Measurements from ENCODE around the gene MXD4. TPM values are rescaled to one million over a fixed set of nuclear protein-coding genes. Genes with fewer than 3 reads are reported as not detected.

MXD4 gene
- total RNA-seq, 2 experiments from 2014 or later: 1.5 to 2.3 TPM

GRCh38 chr4:2259541-2260343, 2.2 kb downstream of the MXD4 start:
- H3K36me3 Mint-ChIP-seq (ENCODE audit: low read depth): no peaks in the 10 kb centered on the region
- CTCF ChIA-PET: interaction anchor here (1.2 to 1.3 kb wide), 2 partner anchors 19 to 153 kb away, joined by 3 read pairs; no protein-coding TSS in a partner anchor
- H3K9me3 Mint-ChIP-seq: no peaks in the 10 kb centered on the region
- ATAC-seq (no peak), DNase-seq (peak; percentile 0)
- TF ChIP-seq CTCF (IDR thresholded peaks at IDR 0.05): no peak
- H3K27ac Mint-ChIP-seq: no peak overlapping the region
- H3K4me3 Mint-ChIP-seq: peak overlapping the region; percentile 60
- H3K27me3 Mint-ChIP-seq: no peaks in the 10 kb centered on the region
- POLR2A ChIA-PET: interaction anchor here (1.0 to 2.2 kb wide), 4 partner anchors 9 to 209 kb away, joined by 3 to 5 read pairs (median 4); partner anchors contain the start of gene RNF4
- no peaks in the 10 kb centered on the region for H3K4me1 Mint-ChIP-seq (ENCODE audit: low read depth)
- intact Hi-C loops (cut with micrococcal nuclease): no loop called here

- no peaks in the 10 kb centered on the region for H3K36me3 Mint-ChIP-seq (ENCODE audit: low read depth)
- intact Hi-C loops (cut with micrococcal nuclease): no loop called here
- H3K27me3 Mint-ChIP-seq: no peaks in the 10 kb centered on the region
- H3K4me3 Mint-ChIP-seq: no peak overlapping the region
- DNase-seq (peak; percentile 1), ATAC-seq (no peak)
- no peaks in the 10 kb centered on the region for H3K9me3 Mint-ChIP-seq
- CTCF ChIA-PET: no interaction called here
- POLR2A ChIA-PET: no interaction called here
- no peaks in the 10 kb centered on the region for H3K4me1 Mint-ChIP-seq (ENCODE audit: low read depth)
- no peak for TF ChIP-seq CTCF (IDR thresholded peaks at IDR 0.05)
- no peak overlapping the region for H3K27ac Mint-ChIP-seq
These were observed 2.8 kb downstream of the MXD4 start for GRCh38 chr4:2259036-2259540.

GRCh38 chr4:2258091-2259035, 3.5 kb downstream of the MXD4 start:
- no peak for DNase-seq
- H3K4me3 Mint-ChIP-seq: no peak overlapping the region
- ATAC-seq: no peak
- no peaks in the 10 kb centered on the region for H3K9me3 Mint-ChIP-seq
- ChIA-PET CTCF (no interaction called here), POLR2A (no interaction called here)
- H3K4me1 Mint-ChIP-seq (ENCODE audit: low read depth): no peaks in the 10 kb centered on the region
- H3K27ac Mint-ChIP-seq: no peak overlapping the region
- intact Hi-C loops (cut with micrococcal nuclease): no loop called here
- H3K27me3 Mint-ChIP-seq: no peaks in the 10 kb centered on the region
- TF ChIP-seq CTCF (IDR thresholded peaks at IDR 0.05): no peak
- no peaks in the 10 kb centered on the region for H3K36me3 Mint-ChIP-seq (ENCODE audit: low read depth)

- ChIA-PET CTCF (no interaction called here), POLR2A (no interaction called here)
- no peaks in the 10 kb centered on the region for H3K27me3 Mint-ChIP-seq
- no peaks in the 10 kb centered on the region for H3K9me3 Mint-ChIP-seq
- no peak overlapping the region for H3K4me3 Mint-ChIP-seq
- no peaks in the 10 kb centered on the region for H3K4me1 Mint-ChIP-seq (ENCODE audit: low read depth)
- H3K27ac Mint-ChIP-seq: no peak overlapping the region
- H3K36me3 Mint-ChIP-seq (ENCODE audit: low read depth): no peaks in the 10 kb centered on the region
- intact Hi-C loops (cut with micrococcal nuclease): no loop called here
- no peak for DNase-seq
- no peak for ATAC-seq
- TF ChIP-seq CTCF (IDR thresholded peaks at IDR 0.05): no peak
These were observed 4.4 kb downstream of the MXD4 start for GRCh38 chr4:2257361-2258081.

All from activated CD8-positive, alpha-beta T cell treated with anti-CD3 and anti-CD28 coated beads for 36 hours (primary cell).